GM23338 (cell line): Measurements from ENCODE around the gene WDR11. TPM values are rescaled to one million over a fixed set of nuclear protein-coding genes. Genes with fewer than 3 reads are reported as not detected.

Source experiments
- ATAC-seq: fragments of 200-7000 bp; cut with Tn5 transposase; 3 replicates; pipeline ENCODE4 v1.9.1; 2020
- DNase-seq: peaks from one replicate; pipeline ENCODE4 v3.0.0-alpha.2; 2015; ENCODE audit warnings: low spot score
- H2AFZ ChIP-seq: fragments of 200-600 bp; sonication (generic); 2 replicates; pipeline ENCODE4 v1.8.0; 2016; ENCODE audit warnings: antibody characterized with exemption, mild to moderate bottlenecking, moderate library complexity
- H3F3A ChIP-seq: fragments of 200-600 bp; sonication (generic); replicated peaks from 2 replicates; pipeline ENCODE4 v1.8.0; 2017; ENCODE audit warnings: antibody characterized with exemption, mixed run types, low read depth
- H3K27ac ChIP-seq: fragments of 200-600 bp; sonication (generic); 2 replicates; pipeline ENCODE4 v1.6.1; 2016; ENCODE audit warnings: low read depth
- H3K27me3 ChIP-seq: fragments of 200-600 bp; sonication (generic); 2 replicates; pipeline ENCODE4 v1.8.0; 2016; ENCODE audit warnings: mild to moderate bottlenecking, mixed run types, moderate library complexity; ENCODE audit not compliant: insufficient read depth
- H3K36me3 ChIP-seq: fragments of 200-600 bp; sonication (generic); 2 replicates; pipeline ENCODE4 v1.8.0; 2016; ENCODE audit warnings: mild to moderate bottlenecking; ENCODE audit not compliant: insufficient read depth
- H3K4me1 ChIP-seq: fragments of 200-600 bp; sonication (generic); 2 replicates; pipeline ENCODE4 v1.8.0; 2016; ENCODE audit warnings: mild to moderate bottlenecking, moderate library complexity; ENCODE audit not compliant: insufficient read depth
- H3K4me2 ChIP-seq: fragments of 200-600 bp; sonication (generic); 2 replicates; pipeline ENCODE4 v1.7.1; 2017; ENCODE audit warnings: mixed run types
- H3K4me3 ChIP-seq: fragments of 200-600 bp; sonication (generic); 2 replicates; pipeline ENCODE4 v1.6.1; 2016; ENCODE audit warnings: mixed run types
- H3K79me2 ChIP-seq: fragments of 200-600 bp; sonication (generic); replicated peaks from 2 replicates; pipeline ENCODE4 v1.8.0; 2017; ENCODE audit warnings: mild to moderate bottlenecking; ENCODE audit not compliant: insufficient read depth
- H3K9me2 ChIP-seq: fragments of 200-600 bp; sonication (generic); 2 replicates; pipeline ENCODE4 v1.8.0; 2017; ENCODE audit not compliant: insufficient read depth
- H4K20me1 ChIP-seq: fragments of 200-600 bp; sonication (generic); replicated peaks from 2 replicates; pipeline ENCODE4 v1.8.0; 2017; ENCODE audit warnings: mild to moderate bottlenecking; ENCODE audit not compliant: insufficient read depth
- H3K27ac Mint-ChIP-seq: 2 replicates; pipeline ENCODE4 v1.8.0; 2020; ENCODE audit warnings: inconsistent platforms, mild to moderate bottlenecking, moderate library complexity, mixed read lengths
- H3K27me3 Mint-ChIP-seq: 3 replicates; pipeline ENCODE4 v1.8.0; 2022; ENCODE audit warnings: low read depth, mild to moderate bottlenecking, moderate library complexity, mixed read lengths, inconsistent platforms; ENCODE audit not compliant: insufficient read depth, poor library complexity
- H3K36me3 Mint-ChIP-seq: 3 replicates; pipeline ENCODE4 v1.8.0; 2021; ENCODE audit warnings: low read depth, mild to moderate bottlenecking, inconsistent platforms, moderate library complexity, mixed read lengths
- H3K4me1 Mint-ChIP-seq: 3 replicates; pipeline ENCODE4 v1.8.0; 2020; ENCODE audit warnings: mild to moderate bottlenecking, inconsistent platforms, mixed read lengths
- H3K4me3 Mint-ChIP-seq: 3 replicates; pipeline ENCODE4 v1.8.0; 2021; ENCODE audit warnings: moderate library complexity, mild to moderate bottlenecking, inconsistent platforms, mixed read lengths
- H3K9me3 Mint-ChIP-seq: 3 replicates; pipeline ENCODE4 v1.8.0; 2020; ENCODE audit warnings: moderate library complexity, mild to moderate bottlenecking, inconsistent platforms, mixed read lengths
- CREB1 ChIP-seq: fragments of 250-450 bp; sonication (Bioruptor Pico); IDR thresholded peaks from 2 replicates; pipeline ENCODE4 v1.5.0; 2020; ENCODE audit warnings: low read depth, mild to moderate bottlenecking, moderate library complexity
- EZH2phosphoT487 ChIP-seq: fragments of 200-600 bp; sonication (generic); IDR thresholded peaks from one replicate; pipeline ENCODE4 v1.8.1; 2018; ENCODE audit warnings: antibody characterized with exemption; ENCODE audit not compliant: unreplicated experiment
- NANOG ChIP-seq: IDR thresholded peaks from 2 replicates; pipeline ENCODE4 v1.6.1; 2016; ENCODE audit warnings: antibody characterized with exemption, borderline replicate concordance
- STAT1 ChIP-seq: IDR thresholded peaks from one replicate; pipeline ENCODE4 v1.6.1; 2016; ENCODE audit warnings: antibody characterized with exemption; ENCODE audit not compliant: unreplicated experiment
- ZNF331 ChIP-seq: fragments of 250-450 bp; sonication (Bioruptor Pico); IDR thresholded peaks from 2 replicates; pipeline ENCODE4 v1.5.0; 2020; ENCODE audit warnings: low read depth, mild to moderate bottlenecking, moderate library complexity
- polyA plus RNA-seq: library from polyadenylated mRNA; unstranded; fragments of >200 nt; fragmentation: Nextera tagmentation; extraction: Ambion mirVana; gene quantifications from 2 replicates; pipeline ENCODE4 v1.2.1, GENCODE V29; 2016
- total RNA-seq: library from RNA; depleted of rRNA; stranded (reverse); fragments of >200 nt; shearing (Covaris generic); gene quantifications from 2 replicates; pipeline ENCODE4 v1.2.3, GENCODE V29; 2014
- TF ChIP-seq, protein P1 (sequence below): IDR thresholded peaks from 2 replicates; pipeline ENCODE4 v1.6.1; 2016; ENCODE audit warnings: antibody characterized with exemption
- TF ChIP-seq, protein P2 (sequence below): fragments of 250-450 bp; sonication (Bioruptor Pico); IDR thresholded peaks from 2 replicates; pipeline ENCODE4 v1.5.0; 2020; ENCODE audit warnings: mild to moderate bottlenecking, moderate library complexity

The WDR11 gene
- total and polyA plus RNA-seq, 2 experiments from 2014 or later = 19.7 to 74.4 TPM

DNA sequence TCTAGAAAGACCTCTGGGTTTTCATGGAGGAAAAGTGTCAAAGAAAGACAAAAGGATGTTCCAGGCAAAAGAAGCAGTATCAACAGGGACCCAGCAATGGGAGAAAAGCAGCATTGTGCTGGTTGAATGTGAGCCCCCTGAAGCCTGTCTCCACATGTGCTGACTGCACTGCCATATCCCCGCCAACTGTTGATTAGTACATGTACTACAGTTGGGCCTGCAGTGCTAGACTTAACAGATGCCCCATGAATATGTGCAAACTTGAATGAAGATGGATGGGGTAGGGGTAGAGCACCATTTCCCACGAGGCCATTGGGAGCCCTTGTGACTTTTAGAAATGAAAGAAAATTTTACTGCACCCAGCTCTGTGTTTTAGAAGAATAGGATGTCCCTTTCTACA lies 15.6 kb upstream of the WDR11 start:
- H3K4me3 ChIP-seq = no peak overlapping the region
- H3K27ac Mint-ChIP-seq = no peak overlapping the region
- H3K4me2 ChIP-seq = no peak overlapping the region
- no peaks in the 10 kb centered on the region for H3K79me2 ChIP-seq
- H3K27me3 Mint-ChIP-seq = peaks cover 2% of the 10 kb centered on the region
- H3K36me3 Mint-ChIP-seq = no peaks in the 10 kb centered on the region
- no peaks in the 10 kb centered on the region for H3K9me3 Mint-ChIP-seq
- no peak overlapping the region for H2AFZ ChIP-seq
- TF ChIP-seq CREB1 (CRISPR knock-in tag) = no peak
- no peak for TF ChIP-seq NANOG
- TF ChIP-seq, protein P1, sequence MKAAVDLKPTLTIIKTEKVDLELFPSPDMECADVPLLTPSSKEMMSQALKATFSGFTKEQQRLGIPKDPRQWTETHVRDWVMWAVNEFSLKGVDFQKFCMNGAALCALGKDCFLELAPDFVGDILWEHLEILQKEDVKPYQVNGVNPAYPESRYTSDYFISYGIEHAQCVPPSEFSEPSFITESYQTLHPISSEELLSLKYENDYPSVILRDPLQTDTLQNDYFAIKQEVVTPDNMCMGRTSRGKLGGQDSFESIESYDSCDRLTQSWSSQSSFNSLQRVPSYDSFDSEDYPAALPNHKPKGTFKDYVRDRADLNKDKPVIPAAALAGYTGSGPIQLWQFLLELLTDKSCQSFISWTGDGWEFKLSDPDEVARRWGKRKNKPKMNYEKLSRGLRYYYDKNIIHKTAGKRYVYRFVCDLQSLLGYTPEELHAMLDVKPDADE = no peak
- no peak for TF ChIP-seq EZH2phosphoT487
- no peak for TF ChIP-seq STAT1
- TF ChIP-seq ZNF331 (CRISPR knock-in tag) = no peak
- TF ChIP-seq, protein P2, sequence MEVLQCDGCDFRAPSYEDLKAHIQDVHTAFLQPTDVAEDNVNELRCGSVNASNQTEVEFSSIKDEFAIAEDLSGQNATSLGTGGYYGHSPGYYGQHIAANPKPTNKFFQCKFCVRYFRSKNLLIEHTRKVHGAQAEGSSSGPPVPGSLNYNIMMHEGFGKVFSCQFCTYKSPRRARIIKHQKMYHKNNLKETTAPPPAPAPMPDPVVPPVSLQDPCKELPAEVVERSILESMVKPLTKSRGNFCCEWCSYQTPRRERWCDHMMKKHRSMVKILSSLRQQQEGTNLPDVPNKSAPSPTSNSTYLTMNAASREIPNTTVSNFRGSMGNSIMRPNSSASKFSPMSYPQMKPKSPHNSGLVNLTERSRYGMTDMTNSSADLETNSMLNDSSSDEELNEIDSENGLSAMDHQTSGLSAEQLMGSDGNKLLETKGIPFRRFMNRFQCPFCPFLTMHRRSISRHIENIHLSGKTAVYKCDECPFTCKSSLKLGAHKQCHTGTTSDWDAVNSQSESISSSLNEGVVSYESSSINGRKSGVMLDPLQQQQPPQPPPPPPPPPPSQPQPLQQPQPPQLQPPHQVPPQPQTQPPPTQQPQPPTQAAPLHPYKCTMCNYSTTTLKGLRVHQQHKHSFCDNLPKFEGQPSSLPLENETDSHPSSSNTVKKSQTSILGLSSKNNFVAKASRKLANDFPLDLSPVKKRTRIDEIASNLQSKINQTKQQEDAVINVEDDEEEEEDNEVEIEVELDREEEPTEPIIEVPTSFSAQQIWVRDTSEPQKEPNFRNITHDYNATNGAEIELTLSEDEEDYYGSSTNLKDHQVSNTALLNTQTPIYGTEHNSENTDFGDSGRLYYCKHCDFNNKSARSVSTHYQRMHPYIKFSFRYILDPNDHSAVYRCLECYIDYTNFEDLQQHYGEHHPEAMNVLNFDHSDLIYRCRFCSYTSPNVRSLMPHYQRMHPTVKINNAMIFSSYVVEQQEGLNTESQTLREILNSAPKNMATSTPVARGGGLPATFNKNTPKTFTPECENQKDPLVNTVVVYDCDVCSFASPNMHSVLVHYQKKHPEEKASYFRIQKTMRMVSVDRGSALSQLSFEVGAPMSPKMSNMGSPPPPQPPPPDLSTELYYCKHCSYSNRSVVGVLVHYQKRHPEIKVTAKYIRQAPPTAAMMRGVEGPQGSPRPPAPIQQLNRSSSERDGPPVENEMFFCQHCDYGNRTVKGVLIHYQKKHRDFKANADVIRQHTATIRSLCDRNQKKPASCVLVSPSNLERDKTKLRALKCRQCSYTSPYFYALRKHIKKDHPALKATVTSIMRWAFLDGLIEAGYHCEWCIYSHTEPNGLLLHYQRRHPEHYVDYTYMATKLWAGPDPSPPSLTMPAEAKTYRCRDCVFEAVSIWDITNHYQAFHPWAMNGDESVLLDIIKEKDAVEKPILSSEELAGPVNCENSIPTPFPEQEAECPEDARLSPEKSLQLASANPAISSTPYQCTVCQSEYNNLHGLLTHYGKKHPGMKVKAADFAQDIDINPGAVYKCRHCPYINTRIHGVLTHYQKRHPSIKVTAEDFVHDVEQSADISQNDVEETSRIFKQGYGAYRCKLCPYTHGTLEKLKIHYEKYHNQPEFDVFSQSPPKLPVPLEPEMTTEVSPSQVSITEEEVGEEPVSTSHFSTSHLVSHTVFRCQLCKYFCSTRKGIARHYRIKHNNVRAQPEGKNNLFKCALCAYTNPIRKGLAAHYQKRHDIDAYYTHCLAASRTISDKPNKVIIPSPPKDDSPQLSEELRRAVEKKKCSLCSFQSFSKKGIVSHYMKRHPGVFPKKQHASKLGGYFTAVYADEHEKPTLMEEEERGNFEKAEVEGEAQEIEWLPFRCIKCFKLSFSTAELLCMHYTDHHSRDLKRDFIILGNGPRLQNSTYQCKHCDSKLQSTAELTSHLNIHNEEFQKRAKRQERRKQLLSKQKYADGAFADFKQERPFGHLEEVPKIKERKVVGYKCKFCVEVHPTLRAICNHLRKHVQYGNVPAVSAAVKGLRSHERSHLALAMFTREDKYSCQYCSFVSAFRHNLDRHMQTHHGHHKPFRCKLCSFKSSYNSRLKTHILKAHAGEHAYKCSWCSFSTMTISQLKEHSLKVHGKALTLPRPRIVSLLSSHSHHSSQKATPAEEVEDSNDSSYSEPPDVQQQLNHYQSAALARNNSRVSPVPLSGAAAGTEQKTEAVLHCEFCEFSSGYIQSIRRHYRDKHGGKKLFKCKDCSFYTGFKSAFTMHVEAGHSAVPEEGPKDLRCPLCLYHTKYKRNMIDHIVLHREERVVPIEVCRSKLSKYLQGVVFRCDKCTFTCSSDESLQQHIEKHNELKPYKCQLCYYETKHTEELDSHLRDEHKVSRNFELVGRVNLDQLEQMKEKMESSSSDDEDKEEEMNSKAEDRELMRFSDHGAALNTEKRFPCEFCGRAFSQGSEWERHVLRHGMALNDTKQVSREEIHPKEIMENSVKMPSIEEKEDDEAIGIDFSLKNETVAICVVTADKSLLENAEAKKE (CRISPR knock-in tag) = no peak
- H3K27ac ChIP-seq = no peak overlapping the region
- no peaks in the 10 kb centered on the region for H3F3A ChIP-seq
- no peaks in the 10 kb centered on the region for H4K20me1 ChIP-seq
- no peak overlapping the region for H3K4me3 Mint-ChIP-seq
- no peaks in the 10 kb centered on the region for H3K27me3 ChIP-seq
- ATAC-seq = no peak
- H3K9me2 ChIP-seq = 0 out of 2 replicates have a peak, but pooled peaks cover 2% of the 10 kb centered on the region
- no peak for DNase-seq
- peaks cover 7% of the 10 kb centered on the region; the same call in 2 of the 3 replicates for H3K4me1 Mint-ChIP-seq
- no peaks in the 10 kb centered on the region for H3K36me3 ChIP-seq
- H3K4me1 ChIP-seq = no peaks in the 10 kb centered on the region
